K562 (cell line): ENCODE data around the gene EVA1A. TPM values are rescaled to one million over a fixed set of nuclear protein-coding genes. Genes with fewer than 3 reads are reported as not detected.

Source experiments
- ATAC-seq: fragments of 200-7000 bp; cut with Tn5 transposase; 3 replicates; pipeline ENCODE4 v1.9.1; 2020; ENCODE audit warnings: moderate library complexity
- BruUV-seq: library from RNA; stranded (reverse); fragments of 400-500 nt; replicated peaks from 2 replicates; lab custom pipeline; 2021; lab: Mats Ljungman, UMichigan
- CTCF ChIA-PET: fragments of 300-600 bp; formaldehyde crosslinking; extraction: SDS; loops from one replicate; lab custom pipeline; 2021; ENCODE audit warnings: low intra/inter-chr PET ratio; lab: Yijun Ruan, JAX
- POLR2A ChIA-PET: fragments of 300-600, 350-650 bp; sonication (Branson Sonifier 250); formaldehyde crosslinking; extraction: SDS; loops from one replicate; lab custom pipeline; 2021; ENCODE audit warnings: antibody characterized with exemption, inconsistent platforms; lab: Yijun Ruan, JAX
- DNase-seq, 4 experiments: peaks; one replicate each; pipeline versions ENCODE4 v3.0.0 to v3.0.0-alpha.2; 2011 to 2018; ENCODE audit warnings: low spot score in 3 of 4, mixed read lengths in 3 of 4; ENCODE audit errors: extremely low read depth in 1 of 4
- FAIRE-seq: peaks from 2 replicates; lab custom pipeline; 2011; peaks lifted over from hg19 to GRCh38; lab: Jason Lieb, UNC
- H2AFZ ChIP-seq: 2 replicates; pipeline ENCODE4 v1.6.0; 2011; ENCODE audit warnings: low read depth, low read length, control low read depth, inconsistent platforms
- H3K27ac ChIP-seq: fragments of 200-600 bp; 3 replicates; pipeline ENCODE4 v1.8.0; 2011; ENCODE audit warnings: low read depth, mild to moderate bottlenecking, control low read depth, inconsistent platforms, low read length, moderate library complexity, mixed read lengths; ENCODE audit errors: extremely low read depth
- H3K27me3 ChIP-seq, 2 experiments: fragments of 300-600 bp in 1 of 2; 2 replicates in 1 of 2; 3 replicates in 1 of 2; pipeline versions ENCODE4 v1.6.0 to v1.8.0; 2011; ENCODE audit warnings: inconsistent platforms in 2 of 2, low read length in 2 of 2, mild to moderate bottlenecking in 1 of 2, mixed read lengths in 1 of 2, moderate library complexity in 1 of 2; ENCODE audit not compliant: control insufficient read depth in 2 of 2, insufficient read depth in 2 of 2
- H3K36me3 ChIP-seq: fragments of 300-600 bp; 3 replicates; pipeline ENCODE4 v1.8.0; 2011; ENCODE audit warnings: mild to moderate bottlenecking, low read length, inconsistent platforms; ENCODE audit not compliant: control insufficient read depth, insufficient read depth
- H3K4me1 ChIP-seq, 2 experiments: fragments of 200-600 bp in 1 of 2; replicated peaks in 1 of 2; 2 replicates in 1 of 2; 3 replicates in 1 of 2; pipeline versions ENCODE4 v1.5.1 to v1.8.0; 2011; ENCODE audit warnings: inconsistent platforms in 2 of 2, low read length in 2 of 2, mild to moderate bottlenecking in 1 of 2, mixed read lengths in 1 of 2, moderate library complexity in 1 of 2; ENCODE audit not compliant: control insufficient read depth in 2 of 2, insufficient read depth in 2 of 2
- H3K4me2 ChIP-seq: 2 replicates; pipeline ENCODE4 v1.6.1; 2011; ENCODE audit warnings: low read length, control low read depth, inconsistent platforms, mixed read lengths; ENCODE audit not compliant: insufficient read depth
- H3K4me3 ChIP-seq: fragments of 200-600 bp; sonication (generic), shearing (Covaris generic); 2 replicates; pipeline ENCODE4 v1.5.1; 2016; ENCODE audit warnings: control low read depth, inconsistent platforms
- H3K79me2 ChIP-seq: fragments of 200-600 bp; 3 replicates; pipeline ENCODE4 v1.8.0; 2011; ENCODE audit warnings: low read length, inconsistent platforms; ENCODE audit not compliant: control insufficient read depth, insufficient read depth
- H3K9ac ChIP-seq, 2 experiments: 2 replicates each; pipeline versions ENCODE4 v1.6.0 to v1.6.1; 2011; ENCODE audit warnings: low read depth in 2 of 2, low read length in 2 of 2, control low read depth in 1 of 2, inconsistent platforms in 1 of 2, mild to moderate bottlenecking in 1 of 2, mixed read lengths in 1 of 2; ENCODE audit not compliant: insufficient read depth in 1 of 2
- H3K9me1 ChIP-seq: one replicate; pipeline ENCODE4 v1.6.0; 2011; ENCODE audit warnings: inconsistent platforms, mild to moderate bottlenecking, low read length, moderate library complexity; ENCODE audit not compliant: control insufficient read depth, insufficient read depth
- H3K9me3 ChIP-seq: replicated peaks from 2 replicates; pipeline ENCODE4 v1.5.1; 2011; ENCODE audit warnings: low read depth, low read length, inconsistent platforms; ENCODE audit not compliant: control insufficient read depth, insufficient read depth
- H4K20me1 ChIP-seq: replicated peaks from 2 replicates; pipeline ENCODE4 v1.6.1; 2011; ENCODE audit warnings: low read length, inconsistent platforms, mixed read lengths; ENCODE audit not compliant: control insufficient read depth, insufficient read depth
- ATF6 ChIP-seq: sonication (generic); formaldehyde crosslinking; IDR thresholded peaks from 2 replicates; pipeline ENCODE4 v1.4.0; 2020; ENCODE audit warnings: mild to moderate bottlenecking, missing genetic modification reagents
- CBX8 ChIP-seq: fragments of 200-600 bp; sonication (generic); IDR thresholded peaks from 2 replicates; pipeline ENCODE4 v1.6.1; 2012; ENCODE audit warnings: borderline replicate concordance, mixed run types, low read depth, mild to moderate bottlenecking, moderate library complexity, mixed read lengths, low read length, control low read depth, inconsistent platforms; ENCODE audit not compliant: poor library complexity, severe bottlenecking; ENCODE audit errors: extremely low read depth
- EWSR1 ChIP-seq: fragments of 450-650 bp; IDR thresholded peaks from 2 replicates; pipeline ENCODE4 v1.6.1; 2018; ENCODE audit warnings: borderline replicate concordance, mild to moderate bottlenecking, low read depth, moderate library complexity; ENCODE audit not compliant: partially characterized antibody
- NONO ChIP-seq, 2 experiments: fragments of 200-400 bp in 1 of 2; fragments of 450-650 bp in 1 of 2; formaldehyde crosslinking in 1 of 2; IDR thresholded peaks; 2 replicates each; pipeline ENCODE4 v1.6.1; 2017; ENCODE audit warnings: low read depth in 2 of 2, mild to moderate bottlenecking in 2 of 2, moderate library complexity in 2 of 2, low read length in 1 of 2
- RAD51 ChIP-seq: fragments of 450-650 bp; IDR thresholded peaks from 2 replicates; pipeline ENCODE4 v1.7.1; 2016; ENCODE audit warnings: low read depth, mild to moderate bottlenecking, borderline replicate concordance
- STAT5A ChIP-seq: IDR thresholded peaks from 2 replicates; pipeline ENCODE4 v1.6.1; 2012; ENCODE audit warnings: low read length, inconsistent platforms, borderline replicate concordance
- TRIM28 ChIP-seq: fragments of 450-650 bp; IDR thresholded peaks from 2 replicates; pipeline ENCODE4 v1.6.1; 2017
- ZFX ChIP-seq: sonication (generic); formaldehyde crosslinking; IDR thresholded peaks from 2 replicates; pipeline ENCODE4 v1.8.0; 2022; ENCODE audit warnings: mild to moderate bottlenecking, missing genetic modification reagents, moderate library complexity
- ZNF644 ChIP-seq: fragments of 200-800 bp; sonication (Bioruptor generic); IDR thresholded peaks from 2 replicates; pipeline ENCODE4 v1.6.1; 2016; ENCODE audit warnings: low read depth, missing genetic modification characterization, missing compliant biosample characterization
- WGBS: fragments of 100-300 bp; shearing (Covaris generic); methylation state at CpG from one replicate; pipeline ENCODE4 v1.1.6; 2016; ENCODE audit warnings: low coverage, mixed read lengths; ENCODE audit not compliant: insufficient coverage; ENCODE audit errors: missing lambda C conversion rate; 5-methylcytosine and 5-hydroxymethylcytosine counted together
- in situ Hi-C: fragments of 300-500 bp; cut with MboI; formaldehyde crosslinking; loops from 4 replicates; pipeline ENCODE4 v1.15.0; 2018; ENCODE audit warnings: inconsistent platforms, mixed read lengths
- intact Hi-C: fragments of 100-400 bp; cut with micrococcal nuclease; formaldehyde crosslinking; loops from 2 replicates; pipeline ENCODE4 v1.14.2; 2022
- polyA plus RNA-seq, 8 experiments: library from polyadenylated mRNA; depleted of rRNA in 4 of 8; stranded (reverse) in 5 of 8; unstranded in 3 of 8; fragments of >200 nt; fragmentation: Nextera tagmentation in 2 of 8; fragmentation: Illumina TruSeq in 1 of 8; extraction: Ambion mirVana in 2 of 8; extraction: Trizol in 1 of 8; gene quantifications; 2 replicates each; pipeline versions ENCODE4 v1.2.1 to v1.2.3, GENCODE V29; 2011 to 2014; ENCODE audit warnings: inconsistent platforms in 1 of 8, missing spikeins in 1 of 8
- total RNA-seq, 7 experiments: library from RNA; depleted of rRNA in 6 of 7; stranded (reverse); fragments of >200 nt in 6 of 7; fragmentation: Illumina TruSeq in 2 of 7; extraction: Trizol in 2 of 7; gene quantifications; 2 replicates each; pipeline versions ENCODE4 v1.2.1 to v1.2.3, GENCODE V29; 2011 to 2021; ENCODE audit warnings: low replicate concordance in 1 of 7
- TF ChIP-seq, protein P1 (sequence below): fragments of 450-650 bp; IDR thresholded peaks from 2 replicates; pipeline ENCODE4 v1.6.1; 2016; ENCODE audit warnings: missing biosample characterization, missing genetic modification characterization
- TF ChIP-seq, protein P2 (sequence below): fragments of 450-650 bp; IDR thresholded peaks from 2 replicates; pipeline ENCODE4 v1.6.1; 2016; ENCODE audit warnings: low read depth, mild to moderate bottlenecking, moderate library complexity
- TF ChIP-seq, protein P3 (sequence below): fragments of 200-800 bp; sonication (Bioruptor generic); IDR thresholded peaks from 2 replicates; pipeline ENCODE4 v1.6.1; 2016; ENCODE audit warnings: missing genetic modification characterization, missing compliant biosample characterization

Gene EVA1A
- total and polyA plus RNA-seq, 9 of the 15 experiments (the other 6 are each of a cell fraction or from before 2014, with no cell fraction given), result not detected

- no TSS peak for BruUV-seq
- in situ Hi-C loops, result loop anchor here (10.0 to 25.0 kb wide), 4 partner anchors 145 to 898 kb away; no protein-coding TSS in a partner anchor
- TF ChIP-seq, protein P1, sequence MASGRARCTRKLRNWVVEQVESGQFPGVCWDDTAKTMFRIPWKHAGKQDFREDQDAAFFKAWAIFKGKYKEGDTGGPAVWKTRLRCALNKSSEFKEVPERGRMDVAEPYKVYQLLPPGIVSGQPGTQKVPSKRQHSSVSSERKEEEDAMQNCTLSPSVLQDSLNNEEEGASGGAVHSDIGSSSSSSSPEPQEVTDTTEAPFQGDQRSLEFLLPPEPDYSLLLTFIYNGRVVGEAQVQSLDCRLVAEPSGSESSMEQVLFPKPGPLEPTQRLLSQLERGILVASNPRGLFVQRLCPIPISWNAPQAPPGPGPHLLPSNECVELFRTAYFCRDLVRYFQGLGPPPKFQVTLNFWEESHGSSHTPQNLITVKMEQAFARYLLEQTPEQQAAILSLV, result no peak
- TF ChIP-seq EWSR1 (no peak), ZNF644 (tag) (no peak), NONO (IDR thresholded peaks at IDR 0.05; ENCODE audit: low read depth in 2 of 2, low read length in 1 of 2) (no peak), TRIM28 (no peak), STAT5A (no peak), CBX8 (no peak), ZFX (no peak), RAD51 (no peak), ATF6 (CRISPR knock-in tag) (no peak)
- TF ChIP-seq, protein P2, sequence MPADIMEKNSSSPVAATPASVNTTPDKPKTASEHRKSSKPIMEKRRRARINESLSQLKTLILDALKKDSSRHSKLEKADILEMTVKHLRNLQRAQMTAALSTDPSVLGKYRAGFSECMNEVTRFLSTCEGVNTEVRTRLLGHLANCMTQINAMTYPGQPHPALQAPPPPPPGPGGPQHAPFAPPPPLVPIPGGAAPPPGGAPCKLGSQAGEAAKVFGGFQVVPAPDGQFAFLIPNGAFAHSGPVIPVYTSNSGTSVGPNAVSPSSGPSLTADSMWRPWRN, result no peak
- TF ChIP-seq, protein P3, sequence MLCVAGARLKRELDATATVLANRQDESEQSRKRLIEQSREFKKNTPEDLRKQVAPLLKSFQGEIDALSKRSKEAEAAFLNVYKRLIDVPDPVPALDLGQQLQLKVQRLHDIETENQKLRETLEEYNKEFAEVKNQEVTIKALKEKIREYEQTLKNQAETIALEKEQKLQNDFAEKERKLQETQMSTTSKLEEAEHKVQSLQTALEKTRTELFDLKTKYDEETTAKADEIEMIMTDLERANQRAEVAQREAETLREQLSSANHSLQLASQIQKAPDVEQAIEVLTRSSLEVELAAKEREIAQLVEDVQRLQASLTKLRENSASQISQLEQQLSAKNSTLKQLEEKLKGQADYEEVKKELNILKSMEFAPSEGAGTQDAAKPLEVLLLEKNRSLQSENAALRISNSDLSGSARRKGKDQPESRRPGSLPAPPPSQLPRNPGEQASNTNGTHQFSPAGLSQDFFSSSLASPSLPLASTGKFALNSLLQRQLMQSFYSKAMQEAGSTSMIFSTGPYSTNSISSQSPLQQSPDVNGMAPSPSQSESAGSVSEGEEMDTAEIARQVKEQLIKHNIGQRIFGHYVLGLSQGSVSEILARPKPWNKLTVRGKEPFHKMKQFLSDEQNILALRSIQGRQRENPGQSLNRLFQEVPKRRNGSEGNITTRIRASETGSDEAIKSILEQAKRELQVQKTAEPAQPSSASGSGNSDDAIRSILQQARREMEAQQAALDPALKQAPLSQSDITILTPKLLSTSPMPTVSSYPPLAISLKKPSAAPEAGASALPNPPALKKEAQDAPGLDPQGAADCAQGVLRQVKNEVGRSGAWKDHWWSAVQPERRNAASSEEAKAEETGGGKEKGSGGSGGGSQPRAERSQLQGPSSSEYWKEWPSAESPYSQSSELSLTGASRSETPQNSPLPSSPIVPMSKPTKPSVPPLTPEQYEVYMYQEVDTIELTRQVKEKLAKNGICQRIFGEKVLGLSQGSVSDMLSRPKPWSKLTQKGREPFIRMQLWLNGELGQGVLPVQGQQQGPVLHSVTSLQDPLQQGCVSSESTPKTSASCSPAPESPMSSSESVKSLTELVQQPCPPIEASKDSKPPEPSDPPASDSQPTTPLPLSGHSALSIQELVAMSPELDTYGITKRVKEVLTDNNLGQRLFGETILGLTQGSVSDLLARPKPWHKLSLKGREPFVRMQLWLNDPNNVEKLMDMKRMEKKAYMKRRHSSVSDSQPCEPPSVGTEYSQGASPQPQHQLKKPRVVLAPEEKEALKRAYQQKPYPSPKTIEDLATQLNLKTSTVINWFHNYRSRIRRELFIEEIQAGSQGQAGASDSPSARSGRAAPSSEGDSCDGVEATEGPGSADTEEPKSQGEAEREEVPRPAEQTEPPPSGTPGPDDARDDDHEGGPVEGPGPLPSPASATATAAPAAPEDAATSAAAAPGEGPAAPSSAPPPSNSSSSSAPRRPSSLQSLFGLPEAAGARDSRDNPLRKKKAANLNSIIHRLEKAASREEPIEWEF, result no peak
Observed at GRCh38 chr2:75609937-75610508, 49.3 kb upstream of the EVA1A start.

More at GRCh38 chr2:75609937-75610508, 49.3 kb upstream of the EVA1A start:
- H3K79me2 ChIP-seq, result no peaks in the 10 kb centered on the region
- H3K27me3 ChIP-seq, result peaks cover 0 to 24% of the 10 kb centered on the region in 2 experiments; a peak in 3 of 5 replicates
- peaks cover 0 to 3% of the 10 kb centered on the region in 2 experiments; a peak in 2 of 5 replicates for H3K4me1 ChIP-seq
- ChIA-PET POLR2A (no interaction called here), CTCF (interaction anchor here (0.6 to 2.3 kb wide), 2 partner anchors 145 to 511 kb away, joined by 3 to 11 read pairs; no protein-coding TSS in a partner anchor)
- no peaks in the 10 kb centered on the region for H3K9me3 ChIP-seq
- intact Hi-C loops, result loop anchor here (2.0 to 10.0 kb wide), 4 partner anchors 145 to 693 kb away; no protein-coding TSS in a partner anchor
- H2AFZ ChIP-seq, result no peak overlapping the region
- DNase-seq (no peak), FAIRE-seq (no peak), ATAC-seq (no peak)
- H3K9me1 ChIP-seq, result no peaks in the 10 kb centered on the region
- H3K27ac ChIP-seq, result no peak overlapping the region
- H3K4me3 ChIP-seq, result no peak overlapping the region
- WGBS, result 0% methylated on average over 7 of the region's 7 CpGs
- H3K36me3 ChIP-seq, result no peaks in the 10 kb centered on the region
- no peak overlapping the region for H3K9ac ChIP-seq
- H3K4me2 ChIP-seq, result no peak overlapping the region
- H4K20me1 ChIP-seq, result no peaks in the 10 kb centered on the region; the same call in none of the 2 replicates
